ENCODE results near the gene ZMYM3. TPM values are rescaled to one million over a fixed set of nuclear protein-coding genes. Genes with fewer than 3 reads are reported as not detected.

ZMYM3 gene
- polyA plus RNA-seq, 2 of the 4 experiments (the other 2 are of a cell fraction), result 18.8 to 19.1 TPM

- FAIRE-seq (no peak), DNase-seq (ENCODE audit: low read depth in 1 of 2, low spot score in 1 of 2) (no peak), ATAC-seq (no peak)
- ChIA-PET CTCF (interaction anchor here (0.9 kb wide), 1 partner anchor 110 kb away, joined by 3 read pairs; the partner anchor contains the start of gene TAF1), POLR2A (interaction anchor here (2.9 kb wide), 1 partner anchor 27 kb away, joined by 19 read pairs; the partner anchor contains the start of gene NONO)
- Histone ChIP-seq H3K9me3 (no peaks in the 10 kb centered on the region), H3K4me3 (no peak overlapping the region), H3K4me1 (peaks cover 23% of the 10 kb centered on the region), H3K4me2 (no peak overlapping the region; the same call in 2 of the 3 replicates), H3K27ac (peak overlapping the region in 1 of 2 experiments; percentile 99; a peak in 3 of 6 replicates)
- WGBS (ENCODE audit: missing lambda C conversion rate), result 88% methylated on average over 6 of the region's 6 CpGs
- TF ChIP-seq EHMT2 (IDR thresholded peaks at IDR 0.05; ENCODE audit: low read depth) (no peak), TFCP2L1 (CRISPR knock-in tag; IDR thresholded peaks at IDR 0.05) (no peak), BHLHE40 (IDR thresholded peaks at IDR 0.05; ENCODE audit: low read depth, low read length) (no peak), CBX2 (IDR thresholded peaks at IDR 0.05; ENCODE audit: borderline replicate concordance, low read depth) (no peak), POLR2AphosphoS2 (conservative IDR thresholded peaks at IDR 0.05; ENCODE audit: low read length) (no peak), EP300 (IDR thresholded peaks at IDR 0.05) (no peak), RCOR1 (IDR thresholded peaks at IDR 0.05; ENCODE audit: low read depth, low read length) (no peak), POLR2A (IDR thresholded peaks at IDR 0.05; ENCODE audit: low read length) (no peak), FOSL2 (IDR thresholded peaks at IDR 0.05) (no peak), FOSL2 (CRISPR knock-in tag; IDR thresholded peaks at IDR 0.05) (no peak), MYC (IDR thresholded peaks at IDR 0.05; ENCODE audit: borderline replicate concordance, low read length) (no peak)
Measured at GRCh38 chrX:71256051-71256450, 2.1 kb upstream of the ZMYM3 start.

- H3K9me3 ChIP-seq, result no peaks in the 10 kb centered on the region
- peak overlapping the region; percentile 99 for H3K4me2 ChIP-seq
- no peak for FAIRE-seq
- peak overlapping the region; percentile 98 to 99 for H3K27ac ChIP-seq
- peak; percentile 29 to 47 for DNase-seq (ENCODE audit: low read depth in 1 of 2, low spot score in 1 of 2)
- ChIA-PET CTCF (interaction anchor here (1.3 to 1.9 kb wide), 2 partner anchors 14 to 31 kb away, joined by 3 to 5 read pairs; no protein-coding TSS in a partner anchor), POLR2A (interaction anchor here (1.3 to 2.9 kb wide), 2 partner anchors 30 to 112 kb away, joined by 3 to 19 read pairs; partner anchors contain the start of genes NONO and TAF1)
- ATAC-seq, result peak in 1 of 2 experiments; percentile 6; a peak in 2 of 6 replicates
- TF ChIP-seq CHD2 (IDR thresholded peaks at IDR 0.05; ENCODE audit: low read length, partially characterized antibody) (no peak), NFE2L2 (conservative IDR thresholded peaks at IDR 0.05; ENCODE audit: low read length) (no peak), TFCP2L1 (CRISPR knock-in tag; IDR thresholded peaks at IDR 0.05) (no peak), CTCF (IDR thresholded peaks at IDR 0.05) (peak; percentile 43), POLR2A (IDR thresholded peaks at IDR 0.05; ENCODE audit: low read length) (peak; percentile 37; the same call in 1 of the 2 replicates), EHMT2 (IDR thresholded peaks at IDR 0.05; ENCODE audit: low read depth) (no peak), HOXB5 (CRISPR knock-in tag; IDR thresholded peaks at IDR 0.05) (no peak)
- WGBS (ENCODE audit: missing lambda C conversion rate), result 0% methylated on average over 5 of the region's 35 CpGs
- peak overlapping the region; percentile 91 for H3K4me3 ChIP-seq
- H3K4me1 ChIP-seq, result peaks cover 23% of the 10 kb centered on the region
Measured at GRCh38 chrX:71253253-71254091, 468 bp downstream of the ZMYM3 start.

GRCh38 chrX:71252221-71252620 lies 1.7 kb downstream of the ZMYM3 start:
- H3K4me3 ChIP-seq, result no peak overlapping the region
- H3K27ac ChIP-seq, result peak overlapping the region in 1 of 2 experiments; percentile 99; a peak in 3 of 6 replicates
- H3K4me1 ChIP-seq, result peaks cover 23% of the 10 kb centered on the region
- ATAC-seq (no peak), FAIRE-seq (no peak), DNase-seq (ENCODE audit: low read depth in 1 of 2, low spot score in 1 of 2) (no peak)
- peak overlapping the region; percentile 99 for H3K4me2 ChIP-seq
- 83% methylated on average over 2 of the region's 2 CpGs for WGBS (ENCODE audit: missing lambda C conversion rate)
- POLR2A ChIA-PET, result no interaction called here
- TF ChIP-seq KDM1A (IDR thresholded peaks at IDR 0.05; ENCODE audit: low read depth) (no peak), REST (IDR thresholded peaks at IDR 0.05) (no peak), JUN (IDR thresholded peaks at IDR 0.05) (no peak)
- CTCF ChIA-PET, result interaction anchor here (1.1 kb wide), 1 partner anchor 12 kb away, joined by 4 read pairs; no protein-coding TSS in a partner anchor
- no peaks in the 10 kb centered on the region for H3K9me3 ChIP-seq

Measured in A549 (cell line).